T-helper 9 cell (primary cell): ENCODE results near the gene UGGT2.
"Not testable (repeated sequence)": the region's sequence is repeated elsewhere in the genome, so short reads cannot be mapped to it uniquely, and the experiment has no call there.

ENCODE experiments used
- DNase-seq: peaks from one replicate; pipeline ENCODE4 v3.0.0-alpha.2; 2020

The UGGT2 gene

GRCh38 chr13:96046449-96047126, 6.6 kb downstream of the UGGT2 start:
- DNase-seq, result not testable (repeated sequence)

- no peak for DNase-seq
Observed at GRCh38 chr13:96044238-96044637, 9.0 kb downstream of the UGGT2 start.

- DNase-seq, result no peak
Observed at GRCh38 chr13:96041326-96042110, 11.7 kb downstream of the UGGT2 start.

GRCh38 chr13:96036515-96036914, 16.7 kb downstream of the UGGT2 start:
- no peak for DNase-seq

GRCh38 chr13:96034662-96035061, 18.5 kb downstream of the UGGT2 start:
- DNase-seq, result no peak

- no peak for DNase-seq
Observed at GRCh38 chr13:96033220-96034015, 19.8 kb downstream of the UGGT2 start.

GRCh38 chr13:96032717-96033116, 20.5 kb downstream of the UGGT2 start:
- no peak for DNase-seq

- DNase-seq, result no peak
Observed at GRCh38 chr13:96029002-96029401, 24.2 kb downstream of the UGGT2 start.

GRCh38 chr13:96027496-96027895, 25.7 kb downstream of the UGGT2 start:
- DNase-seq, result no peak

GRCh38 chr13:96025283-96025682, 27.9 kb downstream of the UGGT2 start:
- no peak for DNase-seq

GRCh38 chr13:96020931-96021330, 32.3 kb downstream of the UGGT2 start:
- DNase-seq, result no peak

GRCh38 chr13:96020155-96020575, 33.0 kb downstream of the UGGT2 start:
- no peak for DNase-seq

- no peak for DNase-seq
Observed at GRCh38 chr13:96018135-96018534, 35.1 kb downstream of the UGGT2 start.

- DNase-seq, result no peak
Observed at GRCh38 chr13:96011291-96011872, 41.8 kb downstream of the UGGT2 start.

- no peak for DNase-seq
Observed at GRCh38 chr13:96003304-96003703, 49.9 kb downstream of the UGGT2 start.

GRCh38 chr13:96002322-96003131, 50.7 kb downstream of the UGGT2 start:
- DNase-seq, result no peak

- no peak for DNase-seq
Observed at GRCh38 chr13:96000069-96000468, 53.1 kb downstream of the UGGT2 start.

- DNase-seq, result no peak
Observed at GRCh38 chr13:95987841-95988240, 65.4 kb downstream of the UGGT2 start.

GRCh38 chr13:95982144-95982543, 71.1 kb downstream of the UGGT2 start:
- DNase-seq, result no peak

GRCh38 chr13:95972651-95973050, 80.5 kb downstream of the UGGT2 start:
- not testable (repeated sequence) for DNase-seq

GRCh38 chr13:95970878-95971277, 82.3 kb downstream of the UGGT2 start:
- DNase-seq, result no peak

GRCh38 chr13:95968906-95969305, 84.3 kb downstream of the UGGT2 start:
- DNase-seq, result no peak
